Sigmoid colon (tissue), 4 donors: Measurements from ENCODE around the gene CRTC1.

ENCODE experiments used
- CTCF ChIP-seq, 4 experiments: fragments of 450-650 bp in 3 of 4; fragments of 200-600 bp in 1 of 4; IDR thresholded peaks; one replicate each; pipeline ENCODE4 v1.5.1; 2016 to 2019; ENCODE audit warnings: antibody characterized with exemption in 4 of 4, mild to moderate bottlenecking in 3 of 4, moderate library complexity in 2 of 4
- EP300 ChIP-seq, 4 donors: sonication (generic); formaldehyde crosslinking; IDR thresholded peaks; one replicate each; pipeline ENCODE4 v1.6.1; 2017; ENCODE audit warnings: antibody characterized with exemption in 4 of 4
- POLR2A ChIP-seq, 2 donors: fragments of 450-650 bp; IDR thresholded peaks; one replicate each; pipeline ENCODE4 v1.6.1; 2016; ENCODE audit warnings: antibody characterized with exemption in 2 of 2, mild to moderate bottlenecking in 2 of 2, moderate library complexity in 2 of 2

GRCh38 chr19:18683109-18683957 lies at the start of gene CRTC1:
- TF ChIP-seq POLR2A (IDR thresholded peaks at IDR 0.05) (peak in 1 of 2 donors; percentile 28), CTCF (IDR thresholded peaks at IDR 0.05) (no peak), EP300 (IDR thresholded peaks at IDR 0.05) (no peak)
